Measurements from ENCODE around the gene MAP3K5. TPM values are rescaled to one million over a fixed set of nuclear protein-coding genes. Genes with fewer than 3 reads are reported as not detected.

MAP3K5 gene
- total RNA-seq, 4 donors from 2014 or later = 18.7 to 24.1 (median 20.7) TPM

- no peaks in the 10 kb centered on the region for H3K36me3 ChIP-seq
- H3K4me1 ChIP-seq = peaks cover 34 to 52% (median 43%) of the 10 kb centered on the region in 4 donors
- WGBS = 40% methylated on average over 9 of the region's 9 CpGs
- intact Hi-C loops (cut with DNase I) = no loop called here
- peak overlapping the region in 3 of 4 donors; percentile 11 to 16 (median 15) for H3K4me3 ChIP-seq
- H3K27me3 ChIP-seq = no peaks in the 10 kb centered on the region
- peak; percentile 74 for TF ChIP-seq EP300 (IDR thresholded peaks at IDR 0.05)
- no peak for TF ChIP-seq POLR2A (IDR thresholded peaks at IDR 0.05; ENCODE audit: low read depth)
- no peak for TF ChIP-seq CTCF (IDR thresholded peaks at IDR 0.05)
- TF ChIP-seq POLR2AphosphoS5 (IDR thresholded peaks at IDR 0.05) = peak; percentile 59 to 68
- H3K9me3 ChIP-seq = no peaks in the 10 kb centered on the region
- H3K27ac ChIP-seq (replicated peaks in 1 of 4) = peak overlapping the region; percentile 66 to 77 (median 72)
- no peak for DNase-seq (ENCODE audit: extremely low spot score)
Observed at GRCh38 chr6:136647363-136647852, 144.9 kb downstream of the MAP3K5 start.

DNA sequence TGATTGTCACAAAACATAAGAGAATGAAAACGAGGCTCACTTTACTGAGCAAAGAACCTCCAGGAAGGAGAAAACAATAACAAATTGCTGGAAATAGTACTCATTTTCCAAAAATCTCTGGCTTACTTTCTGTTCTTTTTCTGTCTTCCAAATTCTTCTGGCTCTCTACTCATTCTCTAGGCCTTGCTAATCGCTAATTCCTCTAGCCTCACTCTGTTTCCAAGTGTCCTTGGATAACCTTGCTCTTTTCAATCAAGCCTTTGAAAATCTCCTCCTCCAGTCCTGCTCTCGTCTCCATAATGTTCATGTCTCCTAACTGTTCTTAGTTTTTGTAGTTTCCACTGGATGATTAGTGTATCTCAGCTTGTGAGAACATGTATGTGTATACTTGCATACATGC lies 145.9 kb downstream of the MAP3K5 start:
- Histone ChIP-seq H3K36me3 (no peaks in the 10 kb centered on the region), H3K27ac (replicated peaks in 1 of 4) (peak overlapping the region; percentile 66 to 77 (median 72)), H3K4me1 (peaks cover 34 to 52% (median 43%) of the 10 kb centered on the region in 4 donors), H3K27me3 (no peaks in the 10 kb centered on the region), H3K4me3 (no peak overlapping the region), H3K9me3 (no peaks in the 10 kb centered on the region)
- no peak for DNase-seq (ENCODE audit: extremely low spot score)
- WGBS = 25% methylated on average over 3 of the region's 3 CpGs
- TF ChIP-seq POLR2A (IDR thresholded peaks at IDR 0.05; ENCODE audit: low read depth) = no peak
- TF ChIP-seq POLR2AphosphoS5 (IDR thresholded peaks at IDR 0.05) = no peak
- no peak for TF ChIP-seq CTCF (IDR thresholded peaks at IDR 0.05)
- TF ChIP-seq EP300 (IDR thresholded peaks at IDR 0.05) = no peak
- intact Hi-C loops (cut with DNase I) = no loop called here

- Histone ChIP-seq H3K4me1 (peaks cover 34 to 52% (median 47%) of the 10 kb centered on the region in 4 donors), H3K36me3 (peaks cover 0 to 8% (median 0%) of the 10 kb centered on the region in 4 donors), H3K27ac (replicated peaks in 1 of 4) (peak overlapping the region; percentile 68 to 77 (median 72)), H3K9me3 (no peaks in the 10 kb centered on the region), H3K4me3 (no peak overlapping the region), H3K27me3 (no peaks in the 10 kb centered on the region)
- WGBS = 78% methylated on average over 4 of the region's 4 CpGs
- TF ChIP-seq EP300 (IDR thresholded peaks at IDR 0.05) (no peak), CTCF (IDR thresholded peaks at IDR 0.05) (no peak), POLR2AphosphoS5 (IDR thresholded peaks at IDR 0.05) (no peak), POLR2A (IDR thresholded peaks at IDR 0.05; ENCODE audit: low read depth) (no peak)
- DNase-seq (ENCODE audit: extremely low spot score) = no peak
- intact Hi-C loops (cut with DNase I) = loop anchor here (1.0 to 5.0 kb wide), 2 partner anchors 57 to 148 kb away; partner anchors contain the start of gene MAP3K5
Observed at GRCh38 chr6:136644597-136644952, 147.7 kb downstream of the MAP3K5 start.

DNA sequence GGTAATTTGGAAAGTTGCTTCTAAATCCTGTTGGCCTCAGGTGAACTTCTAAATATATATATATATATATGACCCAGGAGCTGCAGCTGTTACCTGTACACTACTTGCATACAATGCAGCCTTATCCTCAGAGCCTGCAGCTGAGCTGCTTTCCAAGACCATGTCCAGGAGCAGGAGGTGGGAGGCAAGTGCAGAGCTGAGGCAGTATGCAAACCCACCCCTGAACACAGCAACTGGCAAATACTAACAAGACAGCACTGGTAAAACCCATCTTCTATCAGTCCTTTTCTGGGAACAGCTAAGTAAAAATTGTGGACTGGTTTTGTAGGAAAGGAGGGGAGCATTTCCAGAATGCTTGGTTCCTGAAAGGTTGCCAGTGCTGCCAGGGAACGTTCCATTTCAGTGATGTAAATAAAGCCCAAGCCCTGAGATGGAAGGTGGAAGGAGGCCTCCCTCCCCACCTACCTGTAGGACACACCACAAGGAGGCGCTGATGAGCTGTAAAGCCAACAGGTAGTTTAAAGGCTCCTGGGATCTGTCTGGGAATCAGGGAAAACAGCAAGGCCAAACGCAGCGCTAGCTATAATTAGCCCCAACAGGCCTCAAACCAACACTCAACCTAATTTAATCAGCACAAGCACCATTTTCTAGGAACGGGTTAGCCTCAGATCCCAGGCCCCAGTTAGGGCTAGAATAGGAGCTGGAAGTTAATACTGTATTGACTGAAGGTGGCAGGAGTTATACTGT lies 148.3 kb downstream of the MAP3K5 start:
- Histone ChIP-seq H3K27ac (replicated peaks in 1 of 4) (peak overlapping the region; percentile 68 to 77 (median 72)), H3K27me3 (no peaks in the 10 kb centered on the region), H3K9me3 (no peaks in the 10 kb centered on the region), H3K36me3 (peaks cover 0 to 8% (median 0%) of the 10 kb centered on the region in 4 donors), H3K4me3 (no peak overlapping the region), H3K4me1 (peaks cover 34 to 52% (median 47%) of the 10 kb centered on the region in 4 donors)
- peak; percentile 60 to 73 for TF ChIP-seq POLR2AphosphoS5 (IDR thresholded peaks at IDR 0.05)
- peak; percentile 88 to 93 (median 91) for TF ChIP-seq CTCF (IDR thresholded peaks at IDR 0.05)
- no peak for TF ChIP-seq EP300 (IDR thresholded peaks at IDR 0.05)
- no peak for TF ChIP-seq POLR2A (IDR thresholded peaks at IDR 0.05; ENCODE audit: low read depth)
- intact Hi-C loops (cut with DNase I) = loop anchor here (1.0 to 5.0 kb wide), 2 partner anchors 57 to 148 kb away; partner anchors contain the start of gene MAP3K5
- WGBS = 0% methylated on average over 5 of the region's 5 CpGs
- peak; percentile 95 for DNase-seq (ENCODE audit: extremely low spot score)
